PC-3 (cell line): ENCODE measurements around the gene PREX1.

ENCODE experiments used
- EZH2 ChIP-seq: fragments of 300-600 bp; sonication (generic); IDR thresholded peaks from one replicate; pipeline ENCODE4 v1.6.1; 2017; ENCODE audit warnings: antibody characterized with exemption, mild to moderate bottlenecking, low read length; ENCODE audit not compliant: unreplicated experiment
- TF ChIP-seq, protein P1 (sequence below): fragments of 300-600 bp; sonication (generic); conservative IDR thresholded peaks from 2 replicates; pipeline ENCODE4 v1.5.1; 2017; ENCODE audit warnings: antibody characterized with exemption, low read depth, mild to moderate bottlenecking, low read length

GRCh38 chr20:48761874-48762273, 65.9 kb downstream of the PREX1 start:
- TF ChIP-seq, protein P1, sequence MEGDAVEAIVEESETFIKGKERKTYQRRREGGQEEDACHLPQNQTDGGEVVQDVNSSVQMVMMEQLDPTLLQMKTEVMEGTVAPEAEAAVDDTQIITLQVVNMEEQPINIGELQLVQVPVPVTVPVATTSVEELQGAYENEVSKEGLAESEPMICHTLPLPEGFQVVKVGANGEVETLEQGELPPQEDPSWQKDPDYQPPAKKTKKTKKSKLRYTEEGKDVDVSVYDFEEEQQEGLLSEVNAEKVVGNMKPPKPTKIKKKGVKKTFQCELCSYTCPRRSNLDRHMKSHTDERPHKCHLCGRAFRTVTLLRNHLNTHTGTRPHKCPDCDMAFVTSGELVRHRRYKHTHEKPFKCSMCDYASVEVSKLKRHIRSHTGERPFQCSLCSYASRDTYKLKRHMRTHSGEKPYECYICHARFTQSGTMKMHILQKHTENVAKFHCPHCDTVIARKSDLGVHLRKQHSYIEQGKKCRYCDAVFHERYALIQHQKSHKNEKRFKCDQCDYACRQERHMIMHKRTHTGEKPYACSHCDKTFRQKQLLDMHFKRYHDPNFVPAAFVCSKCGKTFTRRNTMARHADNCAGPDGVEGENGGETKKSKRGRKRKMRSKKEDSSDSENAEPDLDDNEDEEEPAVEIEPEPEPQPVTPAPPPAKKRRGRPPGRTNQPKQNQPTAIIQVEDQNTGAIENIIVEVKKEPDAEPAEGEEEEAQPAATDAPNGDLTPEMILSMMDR, result no peak
- TF ChIP-seq EZH2, result no peak
